Stimulated activated CD4-positive, alpha-beta T cell treated with anti-CD3 and anti-CD28 coated beads, Interleukin-12 subunit alpha, Interleukin-12 subunit beta, amount 100 ng/mL, for 48 hours (primary cell): ENCODE results near the gene USP3.

Source experiments
- DNase-seq, 3 donors: peaks; one replicate each; pipeline ENCODE4 v3.0.0-alpha.2; 2020; ENCODE audit warnings: low read depth in 2 of 3, low spot score in 1 of 3

The USP3 gene

GRCh38 chr15:63582718-63583426 lies 78.5 kb downstream of the USP3 start:
- no peak for DNase-seq

DNA sequence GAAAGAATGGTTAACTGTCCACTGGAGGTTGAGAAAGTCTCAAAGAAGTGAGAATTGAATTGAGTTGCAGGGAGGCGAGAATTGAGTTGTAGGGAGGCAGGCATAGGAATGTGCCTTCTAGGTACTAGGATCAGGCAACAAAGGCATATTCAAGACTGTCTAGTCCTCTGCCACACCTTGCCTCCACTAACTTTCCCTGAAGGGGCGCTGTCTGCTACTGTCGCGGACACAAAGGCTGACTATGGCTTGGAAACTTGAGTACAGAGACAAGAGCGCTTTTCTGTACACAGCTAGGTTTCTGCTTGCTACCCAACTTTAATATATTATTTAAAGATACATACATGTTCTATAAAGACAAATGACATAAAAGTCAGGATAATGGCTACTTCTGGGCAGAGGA lies 82.4 kb downstream of the USP3 start:
- no peak for DNase-seq

DNA sequence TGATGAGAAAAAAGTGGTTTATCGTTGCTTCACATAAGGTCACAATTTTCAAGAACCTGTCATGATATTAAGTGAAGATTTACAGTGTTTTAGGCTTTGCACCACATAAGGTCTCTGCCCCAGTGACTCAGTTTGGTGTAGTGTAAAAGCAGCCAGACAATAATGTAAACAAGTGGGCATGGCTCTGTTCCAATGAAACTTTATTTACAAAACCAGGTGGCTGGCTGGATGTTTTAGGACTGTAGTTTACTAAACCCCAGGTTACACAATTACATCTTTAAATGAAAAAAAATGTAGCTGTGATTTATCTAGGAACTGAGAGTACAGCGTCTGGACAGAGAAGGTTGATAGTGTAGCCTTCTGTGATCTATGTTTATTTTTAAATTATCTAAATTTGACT lies 83.1 kb downstream of the USP3 start:
- DNase-seq: no peak

DNA sequence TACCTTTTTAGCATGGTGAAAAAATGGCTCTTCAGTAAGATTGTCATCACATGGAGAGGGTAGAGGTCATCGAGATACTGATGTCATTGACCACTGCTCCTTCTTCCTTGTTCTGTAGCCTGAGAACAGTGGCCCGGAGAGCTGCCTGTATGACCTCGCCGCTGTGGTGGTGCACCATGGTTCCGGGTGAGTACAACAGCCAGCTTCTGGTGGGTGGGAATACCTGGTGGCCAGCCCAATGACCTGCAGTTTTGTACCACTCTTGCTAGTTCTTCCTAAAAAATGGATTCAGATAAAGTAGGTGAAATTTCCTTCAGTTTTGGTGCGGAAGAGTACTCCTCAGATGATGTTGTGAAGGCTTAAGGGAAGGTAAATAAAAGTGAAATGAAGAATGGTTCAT lies 84.4 kb downstream of the USP3 start:
- DNase-seq: no peak

GRCh38 chr15:63593705-63594671 lies 89.6 kb downstream of the USP3 start:
- peak in 1 of 3 donors; percentile 42 for DNase-seq

- no peak for DNase-seq
Observed at GRCh38 chr15:63595065-63595464, 90.7 kb downstream of the USP3 start.

DNA sequence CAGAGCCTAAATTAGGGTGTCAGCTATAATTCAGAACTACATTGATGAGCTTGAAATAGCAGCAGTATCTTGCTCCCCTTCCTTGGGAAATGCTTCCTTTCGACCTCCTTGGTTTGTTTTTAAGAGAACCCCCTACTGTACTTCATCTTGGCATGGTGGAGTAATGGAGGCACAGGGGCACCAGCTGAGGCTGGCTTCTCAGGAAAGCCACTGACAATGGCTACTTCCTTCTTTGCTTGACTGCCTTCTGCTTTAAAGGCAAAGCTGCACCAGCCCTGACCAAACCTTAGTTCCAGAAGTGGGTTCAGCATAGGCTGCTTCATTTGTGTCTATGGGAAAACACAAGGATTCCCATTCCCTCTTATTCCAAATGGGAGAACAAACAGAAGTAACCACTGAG lies 91.3 kb downstream of the USP3 start:
- DNase-seq: no peak

GRCh38 chr15:63596676-63597037 lies 92.3 kb downstream of the USP3 start:
- DNase-seq: no peak

DNA sequence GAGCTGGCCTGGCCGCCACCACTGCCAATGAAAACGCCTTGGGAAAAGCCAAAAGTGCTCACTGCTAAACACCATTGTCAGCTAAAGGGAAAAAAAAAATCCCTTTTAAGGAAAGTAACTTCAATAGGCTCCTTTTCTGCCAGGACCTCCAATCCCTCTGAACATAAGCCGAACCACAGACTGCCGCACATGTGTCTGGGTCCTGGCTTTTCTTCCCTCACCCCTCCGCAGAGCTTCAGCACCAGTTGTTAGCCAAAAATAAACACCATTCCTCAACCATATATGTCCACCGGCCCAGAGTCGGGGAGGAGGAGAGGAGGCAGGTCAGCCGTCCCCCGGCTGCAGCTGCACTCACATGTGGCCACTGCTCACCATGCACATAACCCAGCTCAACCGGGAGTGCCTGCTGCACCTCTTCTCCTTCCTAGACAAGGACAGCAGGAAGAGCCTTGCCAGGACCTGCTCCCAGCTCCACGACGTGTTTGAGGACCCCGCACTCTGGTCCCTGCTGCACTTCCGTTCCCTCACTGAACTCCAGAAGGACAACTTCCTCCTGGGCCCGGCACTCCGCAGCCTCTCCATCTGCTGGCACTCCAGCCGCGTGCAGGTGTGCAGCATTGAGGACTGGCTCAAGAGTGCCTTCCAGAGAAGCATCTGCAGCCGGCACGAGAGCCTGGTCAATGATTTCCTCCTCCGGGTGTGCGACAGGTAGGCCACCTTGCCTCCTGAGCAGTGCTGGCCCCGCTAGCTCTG lies 92.8 kb downstream of the USP3 start, which contains the start of gene FBXL22:
FBXL22 (plus strand) TSS at position 350 of the 753 bp plus-strand sequence; CDS start at position 356, 6 bp downstream.
- no peak for DNase-seq

DNA sequence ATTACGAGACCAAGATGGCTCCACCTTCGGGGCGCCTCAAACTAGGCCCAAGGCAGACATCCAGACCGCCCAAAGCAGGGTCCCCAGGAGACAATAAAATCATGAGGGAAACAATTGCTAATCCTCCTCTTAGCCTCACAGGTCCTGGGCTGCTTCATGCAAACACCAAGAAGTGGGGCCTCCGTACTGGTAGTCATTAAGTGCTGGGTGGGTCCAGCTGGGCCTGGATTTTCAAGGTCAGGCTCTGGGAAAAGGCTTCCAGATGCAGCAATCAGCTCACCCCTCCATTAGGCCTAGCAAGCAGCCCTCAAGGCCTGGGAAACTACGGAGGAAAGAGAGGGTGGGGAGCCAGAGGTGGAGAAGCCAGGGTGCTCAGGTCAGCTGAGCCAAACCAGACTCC lies 93.4 kb downstream of the USP3 start:
- no peak for DNase-seq

DNA sequence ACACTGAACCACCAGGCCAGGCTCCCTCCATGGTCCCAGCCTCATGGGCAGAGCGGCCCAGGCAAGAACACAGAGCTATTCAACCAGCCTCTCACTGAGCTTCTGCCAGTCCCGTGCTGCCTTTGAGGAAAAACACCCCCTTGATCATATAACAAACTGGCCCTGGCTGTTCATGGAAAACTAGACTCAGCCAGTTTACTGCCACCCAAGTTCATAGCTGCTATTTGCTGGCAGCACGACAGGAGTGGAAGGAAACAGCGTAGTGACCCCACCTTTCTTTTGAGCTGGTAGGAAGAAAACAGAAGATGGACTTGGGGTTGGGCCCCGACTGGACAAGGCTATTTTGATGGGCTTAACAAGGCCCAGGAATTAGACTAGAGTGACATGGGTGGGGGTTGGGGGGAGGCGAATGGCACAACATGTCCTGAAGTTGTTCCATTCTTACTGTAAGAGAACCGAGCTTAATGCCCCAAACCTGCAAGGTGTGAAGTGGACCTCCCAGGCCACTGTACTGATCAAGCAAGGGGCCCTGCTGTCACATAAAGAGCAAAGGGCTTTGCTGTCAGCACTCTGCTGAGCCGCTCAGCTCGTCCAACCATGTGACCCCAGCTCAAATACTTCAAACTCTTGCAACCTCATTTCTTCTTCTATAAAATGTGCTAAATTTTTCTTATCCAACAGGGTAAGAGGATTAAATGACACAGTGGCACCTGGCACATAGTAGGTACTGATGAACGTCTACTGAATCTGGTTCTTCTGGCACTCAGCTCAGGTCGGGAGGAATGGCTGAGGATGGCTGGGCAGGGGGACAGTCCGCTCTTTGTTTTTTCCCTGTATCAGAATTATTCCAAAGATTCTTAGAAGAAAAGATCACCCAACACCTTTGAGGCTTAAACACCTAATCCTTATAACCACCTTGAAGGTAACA lies 94.3 kb downstream of the USP3 start:
- DNase-seq: no peak

- peak in 1 of 3 donors; percentile 37 for DNase-seq
Observed at GRCh38 chr15:63599401-63600000, 95.1 kb downstream of the USP3 start.

DNA sequence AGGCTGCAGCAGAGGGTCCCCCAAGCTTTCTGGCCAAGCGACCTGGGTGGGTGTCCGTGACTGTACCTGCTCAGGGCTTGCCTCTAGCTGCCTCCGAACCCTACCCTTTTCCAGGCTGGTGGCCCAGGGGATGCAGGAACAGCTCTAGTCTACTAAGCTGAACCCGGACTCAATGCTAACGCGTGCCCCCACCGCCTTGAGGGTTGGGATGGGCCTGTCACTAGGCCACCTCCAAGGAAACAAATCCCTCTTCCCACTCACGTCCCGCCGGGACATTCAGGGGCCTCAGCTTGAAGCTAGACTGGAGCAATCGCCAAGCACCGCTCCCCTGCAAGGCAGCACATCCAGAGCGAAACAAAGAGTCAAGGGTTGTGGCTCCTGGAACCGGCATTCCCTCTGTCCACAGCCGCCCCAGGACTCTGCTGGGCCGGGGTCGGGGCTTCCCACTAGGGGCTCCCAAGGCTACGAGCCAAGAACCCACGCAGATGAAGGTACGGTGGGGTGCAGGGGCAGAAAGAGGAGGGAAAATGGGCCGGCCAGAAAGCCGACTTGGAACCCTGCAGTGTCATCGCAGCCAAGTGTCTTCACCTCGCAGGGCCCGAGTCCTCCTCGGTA lies 95.7 kb downstream of the USP3 start:
- DNase-seq: no peak

GRCh38 chr15:63600616-63601025 lies 96.2 kb downstream of the USP3 start:
- DNase-seq: peak; percentile 73 to 88 (median 86)

- DNase-seq: peak in 1 of 3 donors; percentile 40
Observed at GRCh38 chr15:63601026-63601703, 96.8 kb downstream of the USP3 start.

- DNase-seq: no peak
Observed at GRCh38 chr15:63601704-63602185, 97.4 kb downstream of the USP3 start.

- DNase-seq: no peak
Observed at GRCh38 chr15:63602595-63602994, 98.2 kb downstream of the USP3 start.

- DNase-seq: no peak
Observed at GRCh38 chr15:63603516-63603915, 99.1 kb downstream of the USP3 start.

DNA sequence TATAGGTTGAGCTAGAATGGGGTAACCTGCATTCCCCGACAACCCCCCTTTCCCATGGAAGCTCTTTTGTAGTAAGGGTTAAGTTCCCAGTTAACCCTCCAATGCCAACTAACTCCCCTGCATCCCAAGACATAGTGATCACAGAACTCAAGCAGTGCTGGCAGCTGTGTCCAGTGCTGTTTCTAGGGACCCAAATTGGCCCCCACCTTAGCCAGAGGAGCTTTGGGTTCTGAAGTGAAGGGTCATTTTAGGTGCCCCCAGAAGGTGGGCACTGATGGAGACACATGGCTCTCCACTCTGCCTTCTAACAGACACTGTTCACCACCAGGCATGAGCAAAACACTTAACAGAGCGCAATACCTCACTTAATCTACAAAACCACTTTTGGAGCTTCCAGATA lies 99.9 kb downstream of the USP3 start:
- no peak for DNase-seq
